KMS-11 (cell line): ENCODE results near the gene USP24.

Experiments used
- H2AFZ ChIP-seq: fragments of 200-600 bp; sonication (generic); 2 replicates; pipeline ENCODE4 v1.6.1; 2016; ENCODE audit warnings: antibody characterized with exemption, mixed run types, low read depth
- H3K27ac ChIP-seq: fragments of 200-600 bp; sonication (generic); 2 replicates; pipeline ENCODE4 v1.6.1; 2016; ENCODE audit warnings: mild to moderate bottlenecking, mixed run types
- H3K27me3 ChIP-seq: fragments of 200-600 bp; sonication (generic); 2 replicates; pipeline ENCODE4 v1.6.1; 2017; ENCODE audit warnings: mild to moderate bottlenecking, low read depth, mixed run types, moderate library complexity; ENCODE audit not compliant: insufficient read depth
- H3K36me3 ChIP-seq: fragments of 200-600 bp; sonication (generic); 2 replicates; pipeline ENCODE4 v1.6.1; 2017; ENCODE audit warnings: mild to moderate bottlenecking, mixed run types; ENCODE audit not compliant: insufficient read depth
- H3K4me1 ChIP-seq: fragments of 200-600 bp; sonication (generic); 2 replicates; pipeline ENCODE4 v1.6.1; 2016; ENCODE audit warnings: mild to moderate bottlenecking, low read depth, mixed run types; ENCODE audit not compliant: poor library complexity, severe bottlenecking
- H3K4me2 ChIP-seq: fragments of 200-600 bp; sonication (generic); 2 replicates; pipeline ENCODE4 v1.7.0; 2016; ENCODE audit warnings: mild to moderate bottlenecking, mixed run types
- H3K4me3 ChIP-seq: fragments of 200-600 bp; sonication (generic); IDR thresholded peaks from 2 replicates; pipeline ENCODE4 v1.6.1; 2017; ENCODE audit warnings: low read depth, low read length, mixed read lengths; ENCODE audit not compliant: insufficient read depth
- H3K79me2 ChIP-seq: fragments of 200-600 bp; sonication (generic); 2 replicates; pipeline ENCODE4 v1.6.1; 2016; ENCODE audit warnings: low read depth, mixed run types; ENCODE audit not compliant: insufficient read depth
- H3K9ac ChIP-seq: fragments of 200-600 bp; sonication (generic); 2 replicates; pipeline ENCODE4 v1.6.1; 2016; ENCODE audit warnings: mild to moderate bottlenecking, mixed run types
- H4K20me1 ChIP-seq: fragments of 200-600 bp; sonication (generic); 2 replicates; pipeline ENCODE4 v1.6.1; 2016; ENCODE audit warnings: mild to moderate bottlenecking, mixed run types; ENCODE audit not compliant: insufficient read depth
- CTCF ChIP-seq: fragments of 200-600 bp; sonication (generic); conservative IDR thresholded peaks from 2 replicates; pipeline ENCODE4 v1.6.1; 2017; ENCODE audit warnings: low read depth, mild to moderate bottlenecking, antibody characterized with exemption, low read length, moderate library complexity, mixed read lengths

Gene USP24

DNA sequence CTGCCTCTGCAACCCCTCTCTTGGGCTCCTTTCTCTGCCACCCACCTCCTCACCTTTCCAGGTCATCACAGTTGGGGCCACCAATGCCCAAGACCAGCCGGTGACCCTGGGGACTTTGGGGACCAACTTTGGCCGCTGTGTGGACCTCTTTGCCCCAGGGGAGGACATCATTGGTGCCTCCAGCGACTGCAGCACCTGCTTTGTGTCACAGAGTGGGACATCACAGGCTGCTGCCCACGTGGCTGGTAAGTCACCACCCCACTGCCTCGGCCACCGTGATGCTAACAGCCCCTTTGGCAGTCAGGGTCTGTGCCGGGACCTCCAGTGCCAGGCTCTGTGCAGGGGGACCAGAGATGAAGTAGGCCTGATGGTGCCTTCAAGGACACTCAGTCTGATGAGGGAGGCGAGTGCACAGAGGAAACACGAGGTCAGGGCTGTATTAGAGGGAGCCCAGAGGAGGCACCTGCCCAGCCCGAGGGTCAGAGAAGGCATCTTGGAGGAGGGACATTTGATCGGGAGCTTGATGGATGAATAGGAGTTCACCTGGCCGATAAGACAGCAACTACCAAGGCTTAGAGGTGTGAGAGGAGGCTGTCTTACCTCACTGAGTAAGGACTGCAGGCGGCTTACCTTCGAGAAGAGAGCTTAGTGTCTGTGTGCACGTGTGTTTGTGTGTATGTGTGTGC lies 157.8 kb downstream of the USP24 start:
- no peak overlapping the region for H3K4me3 ChIP-seq
- H2AFZ ChIP-seq, result no peak overlapping the region
- no peak overlapping the region for H3K9ac ChIP-seq
- no peaks in the 10 kb centered on the region for H3K79me2 ChIP-seq
- H4K20me1 ChIP-seq, result no peaks in the 10 kb centered on the region
- H3K4me2 ChIP-seq, result no peak overlapping the region
- no peak overlapping the region for H3K27ac ChIP-seq
- H3K36me3 ChIP-seq, result no peaks in the 10 kb centered on the region
- no peaks in the 10 kb centered on the region for H3K4me1 ChIP-seq
- TF ChIP-seq CTCF, result no peak
- no peaks in the 10 kb centered on the region for H3K27me3 ChIP-seq

DNA sequence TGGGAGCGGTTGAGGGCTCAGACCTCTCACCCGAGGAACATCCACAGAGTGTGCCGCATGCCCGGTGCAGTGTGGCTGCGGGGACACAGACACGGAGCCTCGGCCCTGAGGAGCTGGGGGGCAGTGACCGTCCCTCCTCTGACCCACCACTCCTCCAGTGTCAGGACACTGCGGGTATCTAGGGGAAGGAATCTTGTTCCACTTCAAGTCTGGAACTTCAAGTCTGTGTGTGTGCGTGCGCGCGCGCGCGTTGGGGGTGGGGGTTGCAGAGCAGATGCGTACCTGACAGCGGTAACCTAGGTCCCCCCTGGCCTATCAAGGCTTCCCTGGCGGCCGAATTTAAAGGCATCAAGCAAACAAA lies 158.6 kb downstream of the USP24 start:
- no peak overlapping the region for H3K9ac ChIP-seq
- H3K36me3 ChIP-seq, result no peaks in the 10 kb centered on the region
- no peaks in the 10 kb centered on the region for H3K4me1 ChIP-seq
- H3K27me3 ChIP-seq, result no peaks in the 10 kb centered on the region
- H3K4me2 ChIP-seq, result no peak overlapping the region
- H3K27ac ChIP-seq, result no peak overlapping the region
- no peaks in the 10 kb centered on the region for H4K20me1 ChIP-seq
- H3K79me2 ChIP-seq, result no peaks in the 10 kb centered on the region
- TF ChIP-seq CTCF, result no peak
- no peak overlapping the region for H2AFZ ChIP-seq
- no peak overlapping the region for H3K4me3 ChIP-seq

- Histone ChIP-seq H3K79me2 (no peaks in the 10 kb centered on the region), H3K36me3 (no peaks in the 10 kb centered on the region), H3K9ac (no peak overlapping the region), H4K20me1 (no peaks in the 10 kb centered on the region), H3K4me3 (no peak overlapping the region), H3K27me3 (no peaks in the 10 kb centered on the region), H2AFZ (no peak overlapping the region), H3K4me2 (no peak overlapping the region), H3K27ac (no peak overlapping the region), H3K4me1 (no peaks in the 10 kb centered on the region)
- TF ChIP-seq CTCF, result no peak
These were observed 159.1 kb downstream of the USP24 start for GRCh38 chr1:55055951-55056631.

- H3K36me3 ChIP-seq, result no peaks in the 10 kb centered on the region
- no peak for TF ChIP-seq CTCF
- H3K27ac ChIP-seq, result no peak overlapping the region
- H3K4me2 ChIP-seq, result no peak overlapping the region
- H4K20me1 ChIP-seq, result no peaks in the 10 kb centered on the region
- H3K79me2 ChIP-seq, result no peaks in the 10 kb centered on the region
- no peak overlapping the region for H3K4me3 ChIP-seq
- no peak overlapping the region for H3K9ac ChIP-seq
- no peaks in the 10 kb centered on the region for H3K4me1 ChIP-seq
- H3K27me3 ChIP-seq, result no peaks in the 10 kb centered on the region
- no peak overlapping the region for H2AFZ ChIP-seq
These were observed 159.9 kb downstream of the USP24 start for GRCh38 chr1:55055084-55055882.
